Measurements from ENCODE around the gene TMEM131L.

DNA sequence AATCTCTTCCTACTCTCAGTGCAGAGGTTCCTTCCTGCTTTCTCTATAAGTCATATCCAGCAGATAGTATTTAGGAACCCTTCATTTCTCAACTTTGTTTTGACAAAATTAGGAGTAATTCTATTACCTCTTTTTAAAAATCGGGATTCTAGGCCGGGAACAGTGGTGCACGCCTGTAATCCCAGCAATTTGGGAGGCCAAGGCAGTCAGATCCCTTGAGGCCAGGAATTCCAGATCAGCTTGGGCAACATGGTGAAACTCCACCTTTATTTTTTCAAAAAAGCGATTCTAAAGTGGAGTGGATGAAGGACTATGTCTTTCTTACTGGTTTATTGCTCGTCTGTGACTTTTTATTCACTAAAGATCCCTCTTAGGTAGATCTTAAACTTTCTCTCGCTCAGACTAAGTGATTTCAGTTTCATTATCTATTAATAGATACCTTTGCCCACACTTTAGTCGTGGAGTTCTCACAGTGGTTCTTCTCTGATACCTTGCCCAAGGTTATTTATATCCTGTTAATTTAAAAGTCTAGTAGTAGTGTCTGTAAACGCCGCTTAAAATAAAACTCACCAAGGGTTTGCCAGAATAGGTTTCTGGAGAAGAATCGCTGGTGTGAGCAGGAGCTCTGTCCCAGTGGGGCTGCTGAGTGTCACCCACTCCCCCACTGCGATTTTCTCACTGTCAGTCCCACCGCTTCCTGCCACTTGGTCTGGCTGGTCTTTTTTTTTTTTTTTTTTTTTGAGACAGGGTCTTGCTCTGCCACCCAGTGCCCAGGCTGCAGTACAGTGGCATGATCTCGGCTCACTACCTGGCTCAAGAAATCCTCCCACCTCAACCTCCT, 27.0 kb upstream of the TMEM131L start:
- TF ChIP-seq POLR2AphosphoS5 (IDR thresholded peaks at IDR 0.05; ENCODE audit: low read depth, low read length): no peak
- TF ChIP-seq, protein P1, sequence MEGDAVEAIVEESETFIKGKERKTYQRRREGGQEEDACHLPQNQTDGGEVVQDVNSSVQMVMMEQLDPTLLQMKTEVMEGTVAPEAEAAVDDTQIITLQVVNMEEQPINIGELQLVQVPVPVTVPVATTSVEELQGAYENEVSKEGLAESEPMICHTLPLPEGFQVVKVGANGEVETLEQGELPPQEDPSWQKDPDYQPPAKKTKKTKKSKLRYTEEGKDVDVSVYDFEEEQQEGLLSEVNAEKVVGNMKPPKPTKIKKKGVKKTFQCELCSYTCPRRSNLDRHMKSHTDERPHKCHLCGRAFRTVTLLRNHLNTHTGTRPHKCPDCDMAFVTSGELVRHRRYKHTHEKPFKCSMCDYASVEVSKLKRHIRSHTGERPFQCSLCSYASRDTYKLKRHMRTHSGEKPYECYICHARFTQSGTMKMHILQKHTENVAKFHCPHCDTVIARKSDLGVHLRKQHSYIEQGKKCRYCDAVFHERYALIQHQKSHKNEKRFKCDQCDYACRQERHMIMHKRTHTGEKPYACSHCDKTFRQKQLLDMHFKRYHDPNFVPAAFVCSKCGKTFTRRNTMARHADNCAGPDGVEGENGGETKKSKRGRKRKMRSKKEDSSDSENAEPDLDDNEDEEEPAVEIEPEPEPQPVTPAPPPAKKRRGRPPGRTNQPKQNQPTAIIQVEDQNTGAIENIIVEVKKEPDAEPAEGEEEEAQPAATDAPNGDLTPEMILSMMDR (IDR thresholded peaks at IDR 0.05 in 2 of 3, conservative IDR thresholded peaks at IDR 0.05 in 1 of 3; ENCODE audit: borderline replicate concordance in 1 of 3, insufficient read depth in 1 of 3, low read depth in 2 of 3, low read length in 2 of 3): no peak
